NCI-H1694 (cell line): ENCODE measurements around the gene ZNF605.
A peak's percentile ranks its signal among the peaks of the same experiment; 100 is the strongest.
"Not testable (repeated sequence)": the region's sequence is repeated elsewhere in the genome, so short reads cannot be mapped to it uniquely, and the experiment has no call there.

Source experiments
- DNase-seq: peaks from one replicate; lab custom pipeline; 2025; lab: John Stamatoyannopoulos, UW

Gene ZNF605

GRCh38 chr12:132948146-132949066, 7.7 kb downstream of the ZNF605 start:
- no peak for DNase-seq

GRCh38 chr12:132946246-132946820, 9.8 kb downstream of the ZNF605 start:
- no peak for DNase-seq

- DNase-seq = no peak
Observed at GRCh38 chr12:132945806-132946205, 10.3 kb downstream of the ZNF605 start.

- DNase-seq = no peak
Observed at GRCh38 chr12:132942611-132943010, 13.5 kb downstream of the ZNF605 start.

GRCh38 chr12:132941336-132941954, 14.7 kb downstream of the ZNF605 start:
- DNase-seq = no peak

- DNase-seq = no peak
Observed at GRCh38 chr12:132940071-132940719, 15.9 kb downstream of the ZNF605 start.

- not testable (repeated sequence) for DNase-seq
Observed at GRCh38 chr12:132938807-132939206, 17.3 kb downstream of the ZNF605 start.

- DNase-seq = no peak
Observed at GRCh38 chr12:132937476-132937875, 18.6 kb downstream of the ZNF605 start.

- DNase-seq = not testable (repeated sequence)
Observed at GRCh38 chr12:132936921-132937320, 19.2 kb downstream of the ZNF605 start.

- DNase-seq = no peak
Observed at GRCh38 chr12:132936163-132936562, 19.9 kb downstream of the ZNF605 start.

GRCh38 chr12:132926415-132926833, 29.7 kb downstream of the ZNF605 start:
- no peak for DNase-seq

GRCh38 chr12:132925597-132926414, 30.3 kb downstream of the ZNF605 start:
- DNase-seq = no peak

- DNase-seq = no peak
Observed at GRCh38 chr12:132924356-132924755, 31.8 kb downstream of the ZNF605 start.

GRCh38 chr12:132923356-132923909, 32.7 kb downstream of the ZNF605 start:
- DNase-seq = no peak

- no peak for DNase-seq
Observed at GRCh38 chr12:132922676-132923075, 33.4 kb downstream of the ZNF605 start.

- DNase-seq = no peak
Observed at GRCh38 chr12:132921685-132922084, 34.4 kb downstream of the ZNF605 start.

GRCh38 chr12:132918680-132919079, 37.4 kb downstream of the ZNF605 start:
- no peak for DNase-seq

GRCh38 chr12:132909030-132909368, 47.1 kb downstream of the ZNF605 start:
- DNase-seq = no peak

GRCh38 chr12:132908145-132909029, 47.7 kb downstream of the ZNF605 start:
- peak; percentile 63 for DNase-seq

- not testable (repeated sequence) for DNase-seq
Observed at GRCh38 chr12:132907789-132908144, 48.3 kb downstream of the ZNF605 start.
